GM10847 (cell line): Measurements from ENCODE around the gene FUT9.

ENCODE experiments used
- POLR2A ChIP-seq: IDR thresholded peaks from 2 replicates; pipeline ENCODE4 v1.6.1; 2011; ENCODE audit not compliant: insufficient read length; ENCODE audit errors: extremely low read depth

FUT9 gene

DNA sequence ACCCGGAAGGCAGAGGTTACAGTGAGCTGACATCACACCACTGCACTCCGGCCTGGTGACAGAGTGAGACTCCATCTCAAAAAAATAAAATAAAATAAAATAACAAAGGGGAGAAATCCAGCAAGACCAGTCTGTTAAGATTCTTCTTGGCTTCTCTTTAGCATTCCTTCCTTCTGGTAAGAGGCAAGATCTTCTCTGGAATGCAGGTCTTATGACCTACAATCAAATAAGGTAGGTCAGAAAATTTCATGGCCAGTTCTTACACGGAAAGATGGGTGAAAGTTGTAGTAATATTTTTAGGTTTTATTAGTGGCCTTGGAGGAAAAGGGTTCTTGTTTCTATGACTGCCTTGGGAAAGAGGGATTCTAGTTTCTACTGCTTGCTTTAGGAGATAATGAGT lies 180.9 kb downstream of the FUT9 start:
- TF ChIP-seq POLR2A: no peak

DNA sequence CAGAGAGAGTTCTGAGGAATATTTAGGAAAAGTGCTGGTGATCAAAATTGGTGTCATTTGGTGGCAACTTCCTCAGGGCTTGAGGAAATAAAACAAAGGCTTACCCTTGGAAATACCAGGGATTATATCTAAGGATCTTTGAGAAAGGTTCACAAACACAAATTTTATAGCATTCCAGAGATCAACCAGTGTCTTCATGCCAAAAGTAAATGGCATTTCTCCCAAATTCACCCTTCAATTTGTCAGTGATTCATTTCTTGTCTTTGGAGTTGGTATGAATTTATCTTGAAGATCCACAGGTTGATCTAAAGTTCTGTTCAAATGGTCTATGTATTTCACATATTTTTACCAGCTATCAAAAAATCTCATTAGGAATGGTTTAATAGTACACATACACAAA lies 181.5 kb downstream of the FUT9 start:
- no peak for TF ChIP-seq POLR2A

DNA sequence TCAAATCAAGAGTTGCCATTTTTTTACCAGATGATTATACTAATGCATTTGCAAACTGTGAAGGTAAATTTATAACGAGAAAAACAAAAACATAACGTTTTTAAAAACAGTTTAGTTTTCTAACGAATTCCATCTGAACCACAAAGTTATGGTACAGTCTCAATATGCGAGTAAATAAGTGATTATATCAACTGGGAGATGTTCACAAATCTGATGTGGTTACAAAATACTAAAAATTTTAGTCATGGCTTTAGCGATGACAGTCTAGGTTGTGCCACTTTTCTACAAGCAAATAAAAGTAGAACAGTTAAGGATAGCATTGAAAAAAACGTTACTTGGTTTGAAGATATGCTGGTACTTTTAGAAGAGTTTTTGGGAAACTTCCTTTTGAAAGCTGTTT lies 186.8 kb downstream of the FUT9 start:
- no peak for TF ChIP-seq POLR2A

DNA sequence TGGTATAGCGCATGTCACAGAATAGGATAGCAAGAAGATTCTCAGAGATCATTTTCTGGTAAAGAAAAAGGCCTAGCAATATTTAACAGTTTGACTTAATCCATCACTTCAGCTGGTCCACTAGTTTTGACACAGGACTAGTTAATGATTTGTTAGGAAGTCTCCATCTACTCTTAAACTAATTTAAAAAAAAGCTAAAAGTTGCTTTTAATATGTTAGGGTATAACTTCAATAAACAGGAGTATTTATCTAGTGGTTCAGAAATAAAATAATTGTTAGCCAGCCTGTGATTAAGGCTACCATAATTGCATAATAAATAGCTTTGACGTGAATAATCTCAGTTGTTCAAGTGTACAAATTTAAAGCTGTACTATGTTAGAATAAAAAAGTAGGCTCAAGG lies 195.6 kb downstream of the FUT9 start:
- no peak for TF ChIP-seq POLR2A

DNA sequence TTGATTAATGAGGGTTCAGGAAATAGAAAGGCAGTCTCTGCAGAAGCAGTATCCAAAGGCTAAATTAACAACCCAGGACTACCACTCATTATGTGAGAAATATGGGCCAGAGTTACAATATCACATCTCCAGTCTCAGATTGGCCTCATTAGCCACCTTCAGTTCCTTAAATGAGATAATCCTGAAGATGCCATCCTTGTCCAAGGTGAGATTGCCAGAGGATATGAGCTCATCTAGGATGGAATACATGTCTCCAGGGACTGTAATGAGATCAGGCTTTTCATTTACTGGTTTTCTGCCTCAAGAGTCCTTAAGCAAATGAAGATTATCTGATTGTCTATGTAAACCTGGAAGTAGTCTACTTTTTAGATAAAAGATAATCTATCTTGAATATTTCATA lies 196.3 kb downstream of the FUT9 start:
- no peak for TF ChIP-seq POLR2A

DNA sequence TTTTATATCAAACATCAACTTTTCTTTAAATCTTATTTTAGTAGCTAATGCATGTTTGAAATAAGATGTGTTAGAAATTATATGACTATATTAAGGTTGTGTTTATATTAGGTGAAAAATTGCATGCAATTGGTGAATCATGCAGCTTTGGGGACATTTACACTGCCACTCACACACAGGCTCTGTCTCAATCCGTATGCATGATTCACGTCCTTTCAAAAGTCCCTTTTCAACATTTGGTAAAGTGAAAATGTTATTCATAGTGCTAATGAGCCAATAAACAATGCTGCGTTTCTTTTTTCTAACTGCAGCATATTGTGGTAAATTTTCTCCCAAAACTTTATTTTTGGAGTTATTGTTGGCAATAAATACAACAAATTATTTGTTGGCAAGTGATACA lies 198.0 kb downstream of the FUT9 start:
- TF ChIP-seq POLR2A: no peak

DNA sequence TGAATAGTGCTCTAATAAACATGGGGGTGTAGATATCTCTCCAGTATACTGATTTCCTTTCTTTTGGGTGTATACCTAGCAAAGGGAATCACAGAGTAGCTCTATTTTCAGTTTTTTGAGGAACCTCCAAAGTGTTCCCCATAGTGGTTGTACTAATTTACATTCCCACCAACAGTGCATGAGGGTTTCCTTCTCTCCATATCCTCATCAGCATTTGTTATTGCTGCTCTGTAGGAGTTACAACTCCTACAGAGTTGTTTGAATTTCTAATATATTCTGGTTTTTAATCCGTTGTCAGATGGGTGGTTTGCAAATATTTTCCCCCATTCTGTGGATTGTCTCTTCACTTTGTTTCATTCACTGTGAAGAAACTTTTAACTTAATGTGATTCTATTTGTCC lies 207.9 kb downstream of the FUT9 start:
- TF ChIP-seq POLR2A: no peak

DNA sequence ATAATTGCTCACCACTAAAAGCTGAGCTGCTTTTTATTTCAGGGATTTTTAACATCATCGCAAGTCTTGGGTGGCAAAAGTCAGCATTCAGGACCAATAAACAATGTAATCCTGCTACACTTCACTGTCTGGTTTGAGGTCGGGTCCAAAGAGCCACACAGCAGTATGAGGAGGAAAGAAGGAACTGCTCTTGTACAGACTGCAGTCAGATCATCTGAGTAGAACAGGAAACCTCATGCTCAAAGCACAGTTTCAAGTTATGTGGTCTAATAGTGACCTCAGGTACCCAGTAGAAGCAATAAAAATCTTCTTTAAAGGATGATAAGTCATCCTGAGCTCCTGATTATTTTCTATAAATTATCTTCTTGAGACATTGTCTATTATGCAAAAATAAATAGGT lies 211.4 kb downstream of the FUT9 start:
- no peak for TF ChIP-seq POLR2A

DNA sequence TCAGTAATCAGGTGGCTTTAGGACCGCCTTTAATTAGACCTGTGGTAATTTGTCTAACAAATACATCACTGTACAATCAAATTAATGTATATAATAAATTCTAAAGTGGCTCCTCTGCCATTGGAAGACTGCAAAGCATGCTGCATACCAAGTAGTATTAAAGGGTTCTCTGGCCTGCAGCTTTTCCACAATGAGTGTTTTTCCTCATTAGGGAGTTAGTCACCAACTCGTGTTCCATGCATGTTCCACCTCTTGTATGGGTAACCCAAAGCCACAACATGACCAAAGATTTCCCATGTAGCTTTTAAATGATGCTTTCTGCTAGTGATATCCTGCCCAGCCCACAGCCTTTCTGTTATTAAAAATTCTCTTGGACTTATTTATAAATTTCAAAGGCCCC lies 218.7 kb downstream of the FUT9 start:
- TF ChIP-seq POLR2A: no peak

DNA sequence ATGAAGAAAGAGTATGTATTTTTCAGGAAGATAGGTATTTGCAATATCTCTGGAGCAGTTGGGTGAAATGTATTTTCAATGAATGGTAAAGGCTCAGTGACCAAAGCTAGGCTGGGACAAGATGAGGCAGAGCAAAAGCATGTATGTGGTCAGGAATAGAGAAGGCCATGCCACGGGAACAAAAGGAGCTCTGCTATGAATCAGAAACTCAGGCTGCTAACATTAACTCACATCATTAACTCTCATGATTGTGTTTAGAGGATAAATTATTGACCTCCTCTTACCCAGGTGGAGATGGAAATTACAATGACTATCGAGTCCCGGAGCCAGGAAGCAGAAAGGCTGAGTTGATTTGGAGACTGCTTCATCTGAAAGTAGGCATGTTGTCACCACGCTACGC lies 220.2 kb downstream of the FUT9 start:
- TF ChIP-seq POLR2A: no peak

DNA sequence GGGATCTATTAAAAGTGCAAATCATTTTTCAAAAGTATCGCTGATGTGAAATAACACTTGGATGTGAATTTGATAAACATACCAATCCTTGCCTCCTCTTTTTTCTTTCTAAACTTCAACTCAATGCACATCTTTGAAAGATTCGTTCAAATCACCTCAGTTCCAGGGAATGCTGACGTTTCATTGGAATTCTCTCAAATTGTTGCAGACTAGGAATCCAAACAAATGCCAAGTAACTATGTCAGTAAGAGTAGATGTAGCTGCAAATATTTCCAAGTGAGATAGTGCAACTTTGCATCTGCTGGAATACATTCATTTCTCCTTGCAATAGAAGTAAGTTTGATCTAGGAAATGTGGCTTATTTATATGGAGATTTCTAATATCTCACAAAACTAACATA lies 220.7 kb downstream of the FUT9 start:
- TF ChIP-seq POLR2A: no peak

DNA sequence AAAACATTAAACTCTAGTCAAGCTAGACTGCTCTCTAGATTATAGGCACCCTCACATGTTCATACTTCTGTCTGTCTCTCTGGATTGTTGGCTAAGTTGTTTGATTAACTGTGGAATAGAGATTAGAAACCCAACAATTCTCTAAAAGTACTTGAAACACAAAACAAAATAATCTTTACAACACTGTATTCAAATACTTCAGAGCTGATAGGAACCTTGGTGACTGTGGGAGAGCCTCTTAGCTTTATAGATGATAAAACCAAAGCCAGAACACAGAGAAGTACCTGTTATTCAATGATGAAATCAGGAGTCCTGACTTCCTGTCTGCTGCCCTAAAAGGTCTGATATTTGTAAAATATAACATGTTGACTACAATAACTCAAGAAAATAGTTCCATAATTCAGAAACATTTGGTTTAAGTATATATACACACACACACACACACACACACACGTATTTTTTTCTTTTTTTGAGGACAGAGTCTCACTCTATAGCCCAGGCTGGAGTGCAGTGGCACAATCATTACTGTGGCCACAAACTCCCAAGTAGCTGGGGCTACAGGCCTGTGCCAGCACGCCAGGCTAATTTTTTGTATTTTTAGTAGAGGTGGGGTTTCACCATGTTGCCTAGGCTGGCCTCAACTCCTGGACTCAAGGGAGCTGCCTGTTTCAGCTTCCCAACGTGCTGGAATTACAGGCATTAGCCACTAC lies 222.0 kb downstream of the FUT9 start:
- TF ChIP-seq POLR2A: no peak

DNA sequence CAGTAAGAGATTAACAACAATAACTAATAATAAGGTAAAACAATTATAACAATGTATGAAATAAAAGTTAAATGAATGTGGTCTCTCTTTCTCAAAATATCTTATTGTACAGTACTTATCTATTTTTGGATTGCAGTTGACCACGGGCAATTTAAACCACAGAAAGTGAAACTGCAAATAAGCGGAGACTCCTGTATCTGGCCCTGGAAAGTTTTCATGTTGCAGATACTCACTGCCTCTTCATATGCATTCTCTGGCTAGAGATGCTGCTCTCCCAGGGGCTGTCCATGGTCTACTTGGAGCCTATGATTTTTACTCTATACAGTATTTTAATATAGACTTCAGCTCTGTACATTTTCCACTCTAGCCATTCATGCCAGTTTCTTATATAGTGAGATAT lies 230.8 kb downstream of the FUT9 start:
- TF ChIP-seq POLR2A: no peak

DNA sequence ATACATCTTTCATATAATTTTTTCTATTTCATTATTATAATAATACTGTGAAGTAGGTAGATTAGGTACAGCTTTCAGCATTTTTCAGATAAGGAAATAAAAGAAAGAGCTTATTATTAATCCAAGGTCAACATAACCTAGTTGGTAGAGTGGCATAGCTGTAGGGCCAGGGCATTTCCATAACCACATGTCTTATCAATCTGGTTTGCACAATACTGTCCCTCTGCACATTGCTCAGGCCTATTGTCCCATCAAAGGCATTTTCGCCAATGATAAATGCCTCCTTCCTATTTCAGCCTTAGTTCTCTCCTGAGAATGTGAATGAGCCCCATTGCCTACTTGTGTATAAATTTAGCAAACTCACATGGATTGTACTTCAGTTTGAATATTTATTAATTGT lies 234.0 kb downstream of the FUT9 start:
- TF ChIP-seq POLR2A: no peak

DNA sequence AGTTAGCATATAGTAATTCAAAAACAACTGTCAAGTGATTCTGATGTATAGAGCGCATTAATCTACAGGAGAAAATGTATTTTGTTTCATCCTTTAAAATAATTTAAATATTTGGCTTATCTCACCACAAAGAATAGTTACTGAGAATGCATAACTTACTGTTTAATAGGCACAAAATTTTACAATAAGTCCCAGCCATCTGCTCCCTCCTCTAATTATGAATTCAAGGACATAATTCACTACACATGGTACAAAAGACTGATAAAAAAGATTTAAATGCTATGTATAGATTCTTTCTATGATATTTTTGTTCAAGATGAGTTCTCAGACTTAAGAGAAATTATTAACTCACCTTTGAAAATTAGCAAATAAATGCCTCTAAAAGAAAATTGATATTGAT lies 242.0 kb downstream of the FUT9 start:
- no peak for TF ChIP-seq POLR2A
